ENCODE data around the gene LILRA2.

DNA sequence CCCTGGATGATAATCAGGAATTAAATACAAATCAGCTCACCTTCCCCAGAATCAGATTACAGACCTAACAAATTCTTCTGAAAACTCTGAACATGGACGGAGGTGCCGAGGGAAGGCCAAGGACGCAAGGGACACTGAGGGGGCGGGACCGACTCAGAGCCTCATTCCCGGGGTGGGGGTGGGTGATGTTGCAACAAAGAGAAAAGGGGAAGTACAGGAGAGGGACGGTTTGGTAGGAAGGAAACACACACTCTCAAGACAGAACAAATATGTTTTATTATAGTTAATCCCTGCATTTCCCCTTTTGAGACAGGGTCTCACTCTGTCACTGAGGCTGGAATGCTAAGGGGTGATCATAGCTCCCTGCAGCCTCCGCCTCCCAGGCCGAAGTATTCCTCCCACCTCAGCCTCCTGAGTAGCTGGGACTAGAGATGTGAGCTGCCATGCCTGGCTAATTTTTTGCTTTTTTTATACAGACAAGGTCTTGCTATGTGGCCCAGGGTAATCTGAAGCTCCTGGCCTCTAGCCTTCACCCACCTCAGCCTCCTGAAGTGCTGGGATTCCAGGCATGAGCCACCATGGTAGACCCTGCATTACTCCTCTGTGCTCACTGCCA lies 786 bp upstream of the LILRA2 start:
- no peak for TF ChIP-seq SIN3A (IDR thresholded peaks at IDR 0.05; ENCODE audit: borderline replicate concordance, insufficient read depth, low read length)
- no peak for TF ChIP-seq POLR2AphosphoS5 (IDR thresholded peaks at IDR 0.05; ENCODE audit: low read depth, low read length)
- TF ChIP-seq, protein P1, sequence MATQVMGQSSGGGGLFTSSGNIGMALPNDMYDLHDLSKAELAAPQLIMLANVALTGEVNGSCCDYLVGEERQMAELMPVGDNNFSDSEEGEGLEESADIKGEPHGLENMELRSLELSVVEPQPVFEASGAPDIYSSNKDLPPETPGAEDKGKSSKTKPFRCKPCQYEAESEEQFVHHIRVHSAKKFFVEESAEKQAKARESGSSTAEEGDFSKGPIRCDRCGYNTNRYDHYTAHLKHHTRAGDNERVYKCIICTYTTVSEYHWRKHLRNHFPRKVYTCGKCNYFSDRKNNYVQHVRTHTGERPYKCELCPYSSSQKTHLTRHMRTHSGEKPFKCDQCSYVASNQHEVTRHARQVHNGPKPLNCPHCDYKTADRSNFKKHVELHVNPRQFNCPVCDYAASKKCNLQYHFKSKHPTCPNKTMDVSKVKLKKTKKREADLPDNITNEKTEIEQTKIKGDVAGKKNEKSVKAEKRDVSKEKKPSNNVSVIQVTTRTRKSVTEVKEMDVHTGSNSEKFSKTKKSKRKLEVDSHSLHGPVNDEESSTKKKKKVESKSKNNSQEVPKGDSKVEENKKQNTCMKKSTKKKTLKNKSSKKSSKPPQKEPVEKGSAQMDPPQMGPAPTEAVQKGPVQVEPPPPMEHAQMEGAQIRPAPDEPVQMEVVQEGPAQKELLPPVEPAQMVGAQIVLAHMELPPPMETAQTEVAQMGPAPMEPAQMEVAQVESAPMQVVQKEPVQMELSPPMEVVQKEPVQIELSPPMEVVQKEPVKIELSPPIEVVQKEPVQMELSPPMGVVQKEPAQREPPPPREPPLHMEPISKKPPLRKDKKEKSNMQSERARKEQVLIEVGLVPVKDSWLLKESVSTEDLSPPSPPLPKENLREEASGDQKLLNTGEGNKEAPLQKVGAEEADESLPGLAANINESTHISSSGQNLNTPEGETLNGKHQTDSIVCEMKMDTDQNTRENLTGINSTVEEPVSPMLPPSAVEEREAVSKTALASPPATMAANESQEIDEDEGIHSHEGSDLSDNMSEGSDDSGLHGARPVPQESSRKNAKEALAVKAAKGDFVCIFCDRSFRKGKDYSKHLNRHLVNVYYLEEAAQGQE (IDR thresholded peaks at IDR 0.05; ENCODE audit: insufficient read depth in 1 of 2, low read depth in 2 of 2, low read length in 2 of 2): no peak
- no peak for TF ChIP-seq TAF1 (IDR thresholded peaks at IDR 0.05; ENCODE audit: borderline replicate concordance, insufficient read depth, low read length)
